DOHH2 (cell line): ENCODE data around the gene MAGI3.

Experiments used
- H3F3A ChIP-seq: fragments of 200-600 bp; sonication (generic), shearing (Covaris generic); 2 replicates; pipeline ENCODE4 v1.6.0; 2016; ENCODE audit warnings: antibody characterized with exemption, mild to moderate bottlenecking; ENCODE audit not compliant: control insufficient read depth, insufficient read depth
- H3K27ac ChIP-seq: fragments of 200-600 bp; sonication (generic); 2 replicates; pipeline ENCODE4 v1.5.1; 2014; ENCODE audit warnings: low read depth, mild to moderate bottlenecking, low read length, moderate library complexity
- H3K27me3 ChIP-seq: fragments of 200-600 bp; sonication (generic); 2 replicates; pipeline ENCODE4 v1.6.1; 2014; ENCODE audit warnings: mild to moderate bottlenecking, low read length, mixed read lengths; ENCODE audit not compliant: control insufficient read depth
- H3K36me3 ChIP-seq: fragments of 200-600 bp; sonication (generic); 2 replicates; pipeline ENCODE4 v1.6.1; 2014; ENCODE audit warnings: mild to moderate bottlenecking, low read length, moderate library complexity, mixed read lengths; ENCODE audit not compliant: control insufficient read depth
- H3K4me1 ChIP-seq: fragments of 200-600 bp; sonication (generic); 2 replicates; pipeline ENCODE4 v1.6.1; 2014; ENCODE audit warnings: mild to moderate bottlenecking, low read length, mixed read lengths; ENCODE audit not compliant: control insufficient read depth
- H3K4me2 ChIP-seq: fragments of 200-600 bp; sonication (generic); 2 replicates; pipeline ENCODE4 v1.6.0; 2014; ENCODE audit warnings: mild to moderate bottlenecking, low read length, moderate library complexity
- H3K4me3 ChIP-seq: fragments of 200-600 bp; sonication (generic); 2 replicates; pipeline ENCODE4 v1.5.1; 2014; ENCODE audit warnings: mild to moderate bottlenecking, low read length, mixed read lengths
- H3K79me2 ChIP-seq: fragments of 200-600 bp; sonication (generic); 2 replicates; pipeline ENCODE4 v1.6.1; 2014; ENCODE audit warnings: mild to moderate bottlenecking, low read length, mixed read lengths; ENCODE audit not compliant: control insufficient read depth
- H3K9me2 ChIP-seq: fragments of 200-600 bp; sonication (generic); replicated peaks from 2 replicates; pipeline ENCODE4 v1.6.1; 2014; ENCODE audit warnings: mild to moderate bottlenecking, low read length, mixed read lengths; ENCODE audit not compliant: control insufficient read depth
- H3K9me3 ChIP-seq: fragments of 200-600 bp; sonication (generic); 2 replicates; pipeline ENCODE4 v1.6.1; 2014; ENCODE audit warnings: antibody characterized with exemption, low read length, mixed read lengths; ENCODE audit not compliant: control insufficient read depth, insufficient read depth
- H4K20me1 ChIP-seq: fragments of 200-600 bp; sonication (generic); 2 replicates; pipeline ENCODE4 v1.6.0; 2014; ENCODE audit warnings: low read depth, mild to moderate bottlenecking, antibody characterized with exemption, low read length, moderate library complexity; ENCODE audit not compliant: control insufficient read depth, insufficient read depth
- EZH2phosphoT487 ChIP-seq: fragments of 200-600 bp; sonication (generic); IDR thresholded peaks from 2 replicates; pipeline ENCODE4 v1.6.1; 2017; ENCODE audit warnings: borderline replicate concordance, mild to moderate bottlenecking, antibody characterized with exemption, low read length, moderate library complexity, mixed read lengths
- TF ChIP-seq, protein P1 (sequence below): fragments of 200-600 bp; sonication (generic); IDR thresholded peaks from one replicate; pipeline ENCODE4 v1.5.1; 2014; ENCODE audit warnings: antibody characterized with exemption, mild to moderate bottlenecking, low read depth, low read length; ENCODE audit not compliant: poor library complexity, severe bottlenecking

MAGI3 gene

DNA sequence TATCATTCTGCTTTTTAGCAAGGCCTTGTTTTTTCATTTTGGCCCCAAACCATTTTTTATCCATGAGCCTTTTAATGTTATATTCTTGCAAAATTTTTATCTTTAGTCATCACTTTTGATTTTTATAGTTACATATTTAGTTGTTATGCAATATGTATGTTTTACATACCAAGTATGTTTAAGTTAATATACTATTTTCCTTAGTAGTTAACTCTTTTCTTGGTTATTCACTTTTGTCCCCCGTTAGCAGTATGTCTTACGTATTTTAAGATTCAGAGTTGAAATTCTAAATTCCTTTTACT is 44.5 kb downstream of the MAGI3 start:
- H3F3A ChIP-seq = no peaks in the 10 kb centered on the region
- H3K4me3 ChIP-seq = no peak overlapping the region
- no peaks in the 10 kb centered on the region for H3K27me3 ChIP-seq
- peaks cover 4% of the 10 kb centered on the region; the same call in 1 of the 2 replicates for H3K4me1 ChIP-seq
- H3K27ac ChIP-seq = no peak overlapping the region
- H3K79me2 ChIP-seq = no peaks in the 10 kb centered on the region
- H3K4me2 ChIP-seq = no peak overlapping the region
- no peaks in the 10 kb centered on the region for H3K9me2 ChIP-seq
- H3K36me3 ChIP-seq = no peaks in the 10 kb centered on the region
- H4K20me1 ChIP-seq = no peaks in the 10 kb centered on the region
- no peaks in the 10 kb centered on the region for H3K9me3 ChIP-seq
- no peak for TF ChIP-seq EZH2phosphoT487
- TF ChIP-seq, protein P1, sequence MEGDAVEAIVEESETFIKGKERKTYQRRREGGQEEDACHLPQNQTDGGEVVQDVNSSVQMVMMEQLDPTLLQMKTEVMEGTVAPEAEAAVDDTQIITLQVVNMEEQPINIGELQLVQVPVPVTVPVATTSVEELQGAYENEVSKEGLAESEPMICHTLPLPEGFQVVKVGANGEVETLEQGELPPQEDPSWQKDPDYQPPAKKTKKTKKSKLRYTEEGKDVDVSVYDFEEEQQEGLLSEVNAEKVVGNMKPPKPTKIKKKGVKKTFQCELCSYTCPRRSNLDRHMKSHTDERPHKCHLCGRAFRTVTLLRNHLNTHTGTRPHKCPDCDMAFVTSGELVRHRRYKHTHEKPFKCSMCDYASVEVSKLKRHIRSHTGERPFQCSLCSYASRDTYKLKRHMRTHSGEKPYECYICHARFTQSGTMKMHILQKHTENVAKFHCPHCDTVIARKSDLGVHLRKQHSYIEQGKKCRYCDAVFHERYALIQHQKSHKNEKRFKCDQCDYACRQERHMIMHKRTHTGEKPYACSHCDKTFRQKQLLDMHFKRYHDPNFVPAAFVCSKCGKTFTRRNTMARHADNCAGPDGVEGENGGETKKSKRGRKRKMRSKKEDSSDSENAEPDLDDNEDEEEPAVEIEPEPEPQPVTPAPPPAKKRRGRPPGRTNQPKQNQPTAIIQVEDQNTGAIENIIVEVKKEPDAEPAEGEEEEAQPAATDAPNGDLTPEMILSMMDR = no peak

DNA sequence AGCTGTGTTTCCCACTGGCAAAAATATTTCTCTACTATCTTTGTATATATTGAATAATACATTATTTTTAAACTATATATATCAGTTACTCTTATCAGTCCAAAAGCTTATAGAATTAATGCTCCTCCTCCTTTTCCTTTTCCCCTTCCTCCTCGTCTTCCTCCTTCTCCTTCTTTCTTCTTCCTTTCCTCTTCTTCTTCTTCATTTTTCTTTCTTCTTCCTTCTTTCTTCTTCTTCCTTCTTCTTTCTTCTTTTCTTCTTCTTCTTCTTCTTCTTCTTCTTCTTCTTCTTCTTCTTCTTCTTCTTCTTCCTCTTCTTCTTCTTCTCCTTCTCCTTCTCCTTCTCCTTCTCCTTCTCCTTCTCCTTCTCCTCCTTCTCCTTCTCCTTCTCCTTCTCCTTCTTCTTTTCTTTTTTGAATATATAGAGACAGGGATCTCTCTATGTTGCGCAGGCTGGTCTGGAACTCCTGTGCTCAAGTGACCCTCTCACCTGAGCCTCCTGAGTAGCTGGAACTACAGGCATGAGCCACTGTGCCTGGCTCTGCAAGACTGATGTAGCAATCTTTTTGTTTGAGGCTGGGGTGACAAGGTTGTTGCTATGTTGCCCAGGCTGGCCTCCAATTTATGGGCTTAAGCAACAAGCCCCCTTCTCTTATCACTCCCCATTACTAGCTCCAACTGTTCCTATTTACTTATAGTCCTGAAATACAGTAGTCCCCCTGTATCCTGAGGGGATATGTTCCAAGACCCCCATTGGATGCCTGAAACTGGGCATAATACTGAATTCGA is 47.4 kb downstream of the MAGI3 start:
- Histone ChIP-seq H4K20me1 (no peaks in the 10 kb centered on the region), H3K36me3 (no peaks in the 10 kb centered on the region), H3K27me3 (no peaks in the 10 kb centered on the region), H3K79me2 (no peaks in the 10 kb centered on the region), H3K4me1 (peaks cover 4% of the 10 kb centered on the region; the same call in 1 of the 2 replicates), H3K4me2 (no peak overlapping the region), H3K9me3 (no peaks in the 10 kb centered on the region), H3K4me3 (no peak overlapping the region), H3F3A (no peaks in the 10 kb centered on the region), H3K27ac (no peak overlapping the region), H3K9me2 (no peaks in the 10 kb centered on the region)
- TF ChIP-seq, protein P1 = no peak
- TF ChIP-seq EZH2phosphoT487 = no peak

DNA sequence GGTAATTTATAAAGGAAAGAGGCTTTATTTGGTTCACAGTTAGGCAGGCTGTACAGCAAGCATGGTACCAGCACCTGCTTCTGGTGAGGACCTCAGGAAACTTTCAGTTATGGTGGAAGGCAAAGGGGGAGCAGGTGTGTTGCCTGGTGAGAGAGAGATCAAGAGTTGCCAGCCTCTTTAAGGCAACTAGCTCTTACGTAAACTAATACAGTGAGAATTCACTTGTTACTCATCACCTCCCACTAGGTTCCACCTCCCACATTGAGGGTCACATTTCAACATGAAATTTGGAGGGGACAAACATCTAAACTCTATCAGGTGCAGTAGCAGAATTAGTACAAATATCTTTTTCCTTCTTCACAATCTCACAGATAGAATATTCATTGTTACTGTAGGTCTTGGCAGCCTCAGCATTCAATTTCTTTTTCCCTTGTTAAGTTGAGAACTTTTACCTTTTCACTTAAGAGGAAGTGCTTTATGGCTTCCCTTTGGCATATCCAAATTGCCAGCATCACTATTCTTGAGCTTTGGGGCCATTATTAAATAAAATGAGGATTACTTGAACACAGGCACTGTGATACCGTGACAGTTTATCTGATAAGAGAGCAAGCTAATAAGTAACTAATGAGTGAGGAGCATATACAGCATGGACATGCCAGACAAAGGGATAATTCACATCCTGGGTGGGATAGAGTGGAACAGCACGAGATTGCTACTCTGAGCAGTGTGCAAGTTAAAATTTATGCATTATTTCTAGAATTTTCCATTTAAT is 48.4 kb downstream of the MAGI3 start:
- no peak overlapping the region for H3K4me2 ChIP-seq
- no peaks in the 10 kb centered on the region for H3K36me3 ChIP-seq
- no peak overlapping the region for H3K27ac ChIP-seq
- H3F3A ChIP-seq = no peaks in the 10 kb centered on the region
- TF ChIP-seq EZH2phosphoT487 = no peak
- TF ChIP-seq, protein P1 = no peak
- H3K79me2 ChIP-seq = no peaks in the 10 kb centered on the region
- no peaks in the 10 kb centered on the region for H4K20me1 ChIP-seq
- no peak overlapping the region for H3K4me3 ChIP-seq
- H3K9me2 ChIP-seq = no peaks in the 10 kb centered on the region
- no peaks in the 10 kb centered on the region for H3K27me3 ChIP-seq
- H3K4me1 ChIP-seq = peaks cover 4% of the 10 kb centered on the region; the same call in 1 of the 2 replicates
- no peaks in the 10 kb centered on the region for H3K9me3 ChIP-seq
